T-helper 2 cell treated with Interferon-gamma antibody and Interleukin-4, amounts not matched to agents 5 μg/mL and 100 μg/mL, for 36 hours (primary cell): Measurements from ENCODE around the gene HSP90AA1.
A peak's percentile ranks its signal among the peaks of the same experiment; 100 is the strongest.
"Not testable (repeated sequence)": the region's sequence is repeated elsewhere in the genome, so short reads cannot be mapped to it uniquely, and the experiment has no call there.

ENCODE experiments used
- DNase-seq: peaks from one replicate; pipeline ENCODE4 v3.0.0; 2021; ENCODE audit warnings: low spot score
- H3K27ac Mint-ChIP-seq: one replicate; pipeline ENCODE4 v1.8.0; 2021; ENCODE audit warnings: mild to moderate bottlenecking, mixed read lengths
- H3K27me3 Mint-ChIP-seq: one replicate; pipeline ENCODE4 v1.8.0; 2021; ENCODE audit warnings: low read depth, mixed read lengths
- H3K36me3 Mint-ChIP-seq: one replicate; pipeline ENCODE4 v1.8.0; 2021; ENCODE audit warnings: low read depth, mixed read lengths
- H3K4me1 Mint-ChIP-seq: one replicate; pipeline ENCODE4 v1.8.0; 2021; ENCODE audit warnings: low read depth, mixed read lengths
- H3K4me3 Mint-ChIP-seq: one replicate; pipeline ENCODE4 v1.8.0; 2022; ENCODE audit warnings: mild to moderate bottlenecking, moderate library complexity, mixed read lengths
- H3K9me3 Mint-ChIP-seq: one replicate; pipeline ENCODE4 v1.8.0; 2021; ENCODE audit warnings: mixed read lengths

The HSP90AA1 gene

DNA sequence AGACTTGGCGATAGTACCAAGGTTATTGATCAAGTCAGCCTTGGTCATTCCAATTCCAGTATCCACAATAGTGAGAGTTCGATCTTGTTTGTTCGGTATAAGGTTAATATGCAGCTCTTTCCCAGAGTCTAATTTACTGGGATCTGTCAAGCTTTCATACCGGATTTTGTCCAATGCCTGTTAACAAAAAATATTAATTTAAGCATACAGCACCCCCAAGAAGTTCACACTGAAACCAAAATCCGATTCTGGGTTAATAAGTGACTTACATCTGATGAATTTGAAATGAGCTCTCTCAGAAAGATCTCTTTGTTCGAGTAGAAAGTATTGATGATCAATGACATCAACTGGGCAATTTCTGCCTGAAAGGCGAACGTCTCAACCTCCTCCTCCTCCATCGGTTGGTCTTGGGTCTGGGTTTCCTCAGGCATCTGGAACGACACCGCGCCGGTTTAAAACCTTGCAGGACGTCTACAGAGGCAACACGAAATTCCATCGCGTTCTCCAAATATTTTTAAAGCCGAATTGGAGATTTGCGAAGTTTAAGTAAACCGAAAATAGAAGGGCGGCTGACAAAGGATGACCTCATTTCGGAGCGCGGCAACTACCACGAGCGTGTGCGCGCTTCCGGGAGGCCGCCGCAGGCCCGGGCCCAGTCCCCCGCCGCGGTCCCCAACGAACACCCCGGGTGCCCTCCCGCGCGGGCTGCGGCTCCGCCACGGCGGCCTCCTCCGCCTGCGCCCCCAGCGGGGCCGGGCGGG is 716 bp downstream of the HSP90AA1 start:
- Mint-ChIP-seq H3K4me3 (peak overlapping the region; percentile 88), H3K27me3 (no peaks in the 10 kb centered on the region), H3K27ac (peak overlapping the region; percentile 97), H3K9me3 (no peaks in the 10 kb centered on the region), H3K36me3 (peaks cover 51% of the 10 kb centered on the region), H3K4me1 (peaks cover 58% of the 10 kb centered on the region)
- no peak for DNase-seq

DNA sequence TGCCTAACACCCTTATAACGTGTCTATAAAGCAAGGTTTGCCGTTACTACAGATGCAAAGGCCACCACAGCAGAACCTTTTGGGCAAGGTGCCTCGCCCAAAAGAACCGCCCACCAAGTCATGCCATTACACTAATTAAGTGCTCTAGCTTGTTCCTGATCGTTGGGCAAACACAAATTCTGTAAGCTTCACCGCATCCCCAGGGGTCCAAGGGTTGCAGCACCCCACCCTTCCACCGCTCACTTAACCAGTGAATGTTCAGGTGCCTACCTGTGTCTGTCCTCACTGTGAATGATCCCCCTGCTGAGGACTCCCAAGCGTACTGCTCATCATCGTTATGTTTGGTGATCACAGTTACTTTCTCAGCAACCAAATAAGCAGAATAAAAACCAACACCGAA is 1.4 kb downstream of the HSP90AA1 start:
- H3K4me1 Mint-ChIP-seq: peaks cover 63% of the 10 kb centered on the region
- no peaks in the 10 kb centered on the region for H3K9me3 Mint-ChIP-seq
- H3K36me3 Mint-ChIP-seq: peaks cover 57% of the 10 kb centered on the region
- no peak for DNase-seq
- peak overlapping the region; percentile 97 for H3K27ac Mint-ChIP-seq
- no peaks in the 10 kb centered on the region for H3K27me3 Mint-ChIP-seq
- peak overlapping the region; percentile 88 for H3K4me3 Mint-ChIP-seq

GRCh38 chr14:102084931-102085330 is 1.9 kb downstream of the HSP90AA1 start:
- peaks cover 61% of the 10 kb centered on the region for H3K4me1 Mint-ChIP-seq
- peak overlapping the region; percentile 88 for H3K4me3 Mint-ChIP-seq
- no peak for DNase-seq
- peak overlapping the region; percentile 97 for H3K27ac Mint-ChIP-seq
- H3K36me3 Mint-ChIP-seq: peaks cover 62% of the 10 kb centered on the region
- no peaks in the 10 kb centered on the region for H3K9me3 Mint-ChIP-seq
- H3K27me3 Mint-ChIP-seq: no peaks in the 10 kb centered on the region

DNA sequence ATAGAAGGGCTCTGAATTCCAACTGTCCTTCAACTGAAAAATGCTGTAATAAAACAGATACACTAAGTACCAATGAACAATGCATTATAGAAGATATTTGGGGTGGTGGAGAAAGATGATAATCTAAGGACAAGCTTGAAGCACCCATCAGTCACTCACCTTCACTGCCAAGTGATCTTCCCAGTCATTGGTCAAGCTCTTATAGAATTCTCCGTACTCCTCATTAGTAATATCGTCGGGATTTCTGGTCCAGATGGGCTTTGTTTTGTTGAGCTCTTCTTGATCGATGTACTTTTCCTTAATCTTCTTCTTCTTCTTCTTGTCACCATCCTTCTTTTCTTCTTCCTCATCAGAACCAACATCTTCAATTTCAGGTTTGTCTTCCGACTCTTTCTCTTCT is 2.3 kb downstream of the HSP90AA1 start:
- Mint-ChIP-seq H3K36me3 (peaks cover 65% of the 10 kb centered on the region), H3K4me1 (peaks cover 59% of the 10 kb centered on the region), H3K27ac (peak overlapping the region; percentile 97), H3K4me3 (peak overlapping the region; percentile 88)
- not testable (repeated sequence) for H3K27me3 Mint-ChIP-seq, H3K9me3 Mint-ChIP-seq, DNase-seq

- H3K27ac Mint-ChIP-seq: no peak overlapping the region
- H3K9me3 Mint-ChIP-seq: no peaks in the 10 kb centered on the region
- no peaks in the 10 kb centered on the region for H3K27me3 Mint-ChIP-seq
- peak overlapping the region; percentile 88 for H3K4me3 Mint-ChIP-seq
- no peak for DNase-seq
- peaks cover 47% of the 10 kb centered on the region for H3K4me1 Mint-ChIP-seq
- peaks cover 84% of the 10 kb centered on the region for H3K36me3 Mint-ChIP-seq
Measured at GRCh38 chr14:102081231-102082080, 5.4 kb downstream of the HSP90AA1 start.

DNA sequence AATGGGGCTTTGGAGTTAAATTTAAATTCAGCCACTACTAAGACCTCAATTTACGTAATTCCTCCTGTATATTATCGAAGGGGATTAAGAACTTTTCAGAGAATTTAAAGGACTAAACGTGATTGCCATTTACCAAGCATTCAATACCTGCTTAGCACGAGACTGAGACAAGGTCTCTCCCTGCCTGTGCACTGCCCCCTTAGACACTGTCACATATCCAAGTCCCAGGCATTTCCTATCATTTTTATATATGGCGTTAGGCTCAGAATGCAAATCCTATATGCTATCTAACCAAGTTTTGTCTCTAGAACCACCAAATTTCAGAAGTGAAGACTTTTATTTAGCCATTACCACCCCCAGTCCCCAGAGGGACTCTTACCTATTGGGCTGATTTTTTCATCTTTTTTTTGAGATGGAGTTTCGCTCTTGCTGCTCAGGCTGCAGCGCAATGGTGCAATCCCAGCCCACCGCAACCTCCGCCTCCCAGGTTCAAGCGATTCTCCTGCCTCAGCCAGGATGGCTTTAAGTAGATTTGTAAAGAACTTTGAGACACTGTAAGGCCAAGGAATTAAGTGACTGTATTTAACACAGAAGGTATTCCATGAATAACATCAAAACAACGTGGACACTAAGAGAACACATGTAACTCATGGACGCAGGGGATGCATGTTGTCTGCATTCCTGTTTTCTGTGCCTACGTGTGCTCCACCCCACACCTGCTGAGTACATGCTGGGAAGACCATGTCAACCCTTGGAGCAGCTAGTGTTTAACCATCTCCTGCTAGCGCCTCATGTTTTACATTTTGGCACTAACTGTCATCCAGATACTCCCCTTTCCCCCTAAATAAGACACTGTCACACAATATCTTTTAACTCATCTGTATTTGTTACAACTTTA is 6.4 kb downstream of the HSP90AA1 start:
- Mint-ChIP-seq H3K27ac (peak overlapping the region; percentile 36), H3K4me1 (peaks cover 41% of the 10 kb centered on the region), H3K27me3 (no peaks in the 10 kb centered on the region), H3K4me3 (no peak overlapping the region), H3K36me3 (peaks cover 75% of the 10 kb centered on the region), H3K9me3 (no peaks in the 10 kb centered on the region)
- no peak for DNase-seq

- no peak overlapping the region for H3K27ac Mint-ChIP-seq
- no peaks in the 10 kb centered on the region for H3K9me3 Mint-ChIP-seq
- DNase-seq: no peak
- no peak overlapping the region for H3K4me3 Mint-ChIP-seq
- no peaks in the 10 kb centered on the region for H3K27me3 Mint-ChIP-seq
- H3K36me3 Mint-ChIP-seq: peaks cover 67% of the 10 kb centered on the region
- H3K4me1 Mint-ChIP-seq: peaks cover 34% of the 10 kb centered on the region
Measured at GRCh38 chr14:102079700-102079979, 7.2 kb downstream of the HSP90AA1 start.

GRCh38 chr14:102078831-102079699 is 7.8 kb downstream of the HSP90AA1 start:
- DNase-seq: no peak
- no peaks in the 10 kb centered on the region for H3K27me3 Mint-ChIP-seq
- no peak overlapping the region for H3K4me3 Mint-ChIP-seq
- peak overlapping the region; percentile 23 for H3K27ac Mint-ChIP-seq
- H3K4me1 Mint-ChIP-seq: peaks cover 28% of the 10 kb centered on the region
- H3K9me3 Mint-ChIP-seq: no peaks in the 10 kb centered on the region
- H3K36me3 Mint-ChIP-seq: peaks cover 65% of the 10 kb centered on the region

DNA sequence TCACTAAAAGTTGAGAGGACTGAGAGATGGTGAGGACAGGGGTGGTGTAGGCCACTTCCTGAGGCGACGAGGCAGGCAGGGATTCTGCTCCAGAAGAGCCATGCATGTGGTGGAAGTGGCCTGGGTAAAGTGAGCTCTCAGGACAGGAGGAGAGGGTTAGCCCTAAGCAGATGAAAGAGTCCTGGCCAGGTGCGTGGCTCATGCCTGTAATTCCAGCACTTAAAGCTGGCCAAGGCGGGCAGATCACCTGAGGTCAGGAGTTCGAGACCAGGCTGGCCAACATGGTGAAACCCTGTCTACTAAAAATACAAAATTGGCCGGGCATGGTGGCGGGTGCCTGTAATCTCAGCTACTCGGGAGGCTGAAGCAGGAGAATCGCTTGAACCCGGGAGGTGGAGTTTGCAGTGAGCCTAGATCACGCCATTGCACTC is 8.5 kb downstream of the HSP90AA1 start:
- not testable (repeated sequence) for DNase-seq

GRCh38 chr14:102077382-102077709 is 9.5 kb downstream of the HSP90AA1 start:
- H3K27ac Mint-ChIP-seq: no peak overlapping the region
- H3K4me3 Mint-ChIP-seq: no peak overlapping the region
- H3K36me3 Mint-ChIP-seq: peaks cover 50% of the 10 kb centered on the region
- H3K27me3 Mint-ChIP-seq: no peaks in the 10 kb centered on the region
- peaks cover 16% of the 10 kb centered on the region for H3K4me1 Mint-ChIP-seq
- DNase-seq: no peak
- no peaks in the 10 kb centered on the region for H3K9me3 Mint-ChIP-seq

More for the DNA sequence above, 8.5 kb downstream of the HSP90AA1 start:
- H3K27me3 Mint-ChIP-seq, H3K9me3 Mint-ChIP-seq, H3K4me3 Mint-ChIP-seq: not testable (repeated sequence)
- peaks cover 21% of the 10 kb centered on the region for H3K4me1 Mint-ChIP-seq
- peaks cover 59% of the 10 kb centered on the region for H3K36me3 Mint-ChIP-seq
- H3K27ac Mint-ChIP-seq: peak overlapping the region; percentile 7

DNA sequence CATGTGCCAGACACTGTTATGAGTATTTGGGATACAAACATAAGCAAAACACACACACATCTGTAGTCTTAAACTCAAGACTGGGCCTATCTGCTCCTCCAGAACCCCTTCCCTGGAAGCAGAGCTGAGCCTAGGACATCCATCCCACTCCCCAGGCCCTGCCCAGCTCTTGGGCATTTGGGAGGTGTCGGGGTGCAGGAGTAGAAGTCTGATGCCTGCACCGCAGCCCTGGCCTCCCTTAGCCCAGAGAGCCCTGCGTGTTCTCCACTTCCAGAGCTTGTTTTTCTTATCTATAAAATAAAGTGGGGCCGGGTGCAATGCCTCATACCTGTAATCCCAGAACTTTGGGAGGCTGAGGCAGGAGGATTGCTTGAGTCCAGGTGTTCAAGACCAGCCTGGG is 11.7 kb downstream of the HSP90AA1 start:
- Mint-ChIP-seq H3K27me3 (no peaks in the 10 kb centered on the region), H3K27ac (no peak overlapping the region), H3K9me3 (no peaks in the 10 kb centered on the region), H3K36me3 (peaks cover 28% of the 10 kb centered on the region), H3K4me3 (no peak overlapping the region), H3K4me1 (no peaks in the 10 kb centered on the region)
- DNase-seq: no peak

GRCh38 chr14:102074415-102074964 is 12.4 kb downstream of the HSP90AA1 start:
- Mint-ChIP-seq H3K4me1 (no peaks in the 10 kb centered on the region), H3K4me3 (no peak overlapping the region), H3K36me3 (peaks cover 23% of the 10 kb centered on the region), H3K27me3 (no peaks in the 10 kb centered on the region), H3K27ac (no peak overlapping the region), H3K9me3 (no peaks in the 10 kb centered on the region)
- no peak for DNase-seq
